HEK293T (cell line): Measurements from ENCODE around the gene SLC22A4.

ENCODE experiments used
- ELF4 ChIP-seq: fragments of 450-650 bp; IDR thresholded peaks from 2 replicates; pipeline ENCODE4 v1.6.1; 2017; ENCODE audit warnings: antibody characterized with exemption
- FOXM1 ChIP-seq: fragments of 450-650 bp; IDR thresholded peaks from 2 replicates; pipeline ENCODE4 v1.6.1; 2017; ENCODE audit warnings: mild to moderate bottlenecking, borderline replicate concordance
- HDGF ChIP-seq: fragments of 450-650 bp; IDR thresholded peaks from 2 replicates; pipeline ENCODE4 v1.6.1; 2017; ENCODE audit warnings: antibody characterized with exemption, borderline replicate concordance
- L3MBTL2 ChIP-seq: fragments of 450-650 bp; conservative IDR thresholded peaks from 2 replicates; pipeline ENCODE4 v1.6.1; 2016; ENCODE audit warnings: mild to moderate bottlenecking
- LEF1 ChIP-seq: fragments of 450-650 bp; IDR thresholded peaks from 2 replicates; pipeline ENCODE4 v1.6.1; 2017; ENCODE audit warnings: mild to moderate bottlenecking, borderline replicate concordance
- SP1 ChIP-seq: fragments of 450-650 bp; IDR thresholded peaks from 2 replicates; pipeline ENCODE4 v1.6.1; 2017
- TARDBP ChIP-seq: fragments of 450-650 bp; IDR thresholded peaks from 2 replicates; pipeline ENCODE4 v1.6.1; 2016
- TF ChIP-seq, protein P1 (sequence below): fragments of 450-650 bp; IDR thresholded peaks from 2 replicates; pipeline ENCODE4 v1.6.1; 2016

- TF ChIP-seq ELF4 (no peak), SP1 (no peak), HDGF (no peak), L3MBTL2 (no peak), FOXM1 (no peak), LEF1 (no peak), TARDBP (no peak)
- TF ChIP-seq, protein P1, sequence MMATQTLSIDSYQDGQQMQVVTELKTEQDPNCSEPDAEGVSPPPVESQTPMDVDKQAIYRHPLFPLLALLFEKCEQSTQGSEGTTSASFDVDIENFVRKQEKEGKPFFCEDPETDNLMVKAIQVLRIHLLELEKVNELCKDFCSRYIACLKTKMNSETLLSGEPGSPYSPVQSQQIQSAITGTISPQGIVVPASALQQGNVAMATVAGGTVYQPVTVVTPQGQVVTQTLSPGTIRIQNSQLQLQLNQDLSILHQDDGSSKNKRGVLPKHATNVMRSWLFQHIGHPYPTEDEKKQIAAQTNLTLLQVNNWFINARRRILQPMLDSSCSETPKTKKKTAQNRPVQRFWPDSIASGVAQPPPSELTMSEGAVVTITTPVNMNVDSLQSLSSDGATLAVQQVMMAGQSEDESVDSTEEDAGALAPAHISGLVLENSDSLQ = no peak
Observed at GRCh38 chr5:132258102-132259068, 35.8 kb upstream of the SLC22A4 start.
